PC-3 (cell line): ENCODE results near the gene CTNND2.

Experiments
- CTCF ChIP-seq: fragments of 300-600 bp; sonication (generic); conservative IDR thresholded peaks from 2 replicates; pipeline ENCODE4 v1.5.1; 2017; ENCODE audit warnings: antibody characterized with exemption, low read depth, mild to moderate bottlenecking, low read length
- EZH2 ChIP-seq: fragments of 300-600 bp; sonication (generic); IDR thresholded peaks from one replicate; pipeline ENCODE4 v1.6.1; 2017; ENCODE audit warnings: antibody characterized with exemption, mild to moderate bottlenecking, low read length; ENCODE audit not compliant: unreplicated experiment

DNA sequence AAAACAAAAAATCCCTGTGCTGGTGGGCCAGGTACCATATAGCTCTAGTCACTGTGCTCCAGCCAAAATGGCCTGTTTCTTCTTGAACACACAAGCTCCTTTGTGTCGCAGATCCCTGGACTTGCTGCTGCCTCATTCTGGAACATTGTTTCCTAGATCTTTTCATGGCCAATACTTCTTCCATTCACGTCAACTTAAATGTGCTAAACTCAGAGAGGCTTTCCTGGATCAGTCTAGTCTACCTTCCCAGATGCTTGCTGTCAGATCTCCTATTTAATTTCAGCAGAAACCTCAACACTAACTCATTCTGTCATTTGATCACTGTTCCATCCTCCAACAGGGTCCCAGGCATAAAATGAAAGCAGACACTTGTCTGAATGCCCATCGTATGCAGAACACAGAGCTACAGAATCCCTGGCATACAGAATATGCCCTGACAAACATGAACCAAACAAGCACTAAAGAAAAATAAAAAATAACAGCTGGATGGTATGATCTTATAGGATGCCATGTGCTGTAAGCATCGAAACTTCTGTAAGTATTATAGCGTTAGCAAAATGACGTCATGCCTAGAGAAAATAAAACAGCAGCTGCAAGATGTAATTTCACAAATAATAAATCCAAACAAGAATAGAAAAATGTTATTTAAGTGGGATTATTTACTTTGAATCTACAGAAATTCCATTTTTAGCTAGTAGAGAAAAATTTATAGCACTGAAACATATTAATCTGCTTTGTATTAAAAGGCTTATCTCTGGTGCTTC is 739.5 kb downstream of the CTNND2 start:
- TF ChIP-seq EZH2 (no peak), CTCF (no peak)
